ENCODE data around the gene ATP2B3. TPM values are rescaled to one million over a fixed set of nuclear protein-coding genes. Genes with fewer than 3 reads are reported as not detected.

ATP2B3 gene
- total RNA-seq, 4 donors from 2014 or later: not detected

- DNase-seq (ENCODE audit: low spot score) (no peak), ATAC-seq (ENCODE audit: low FRiP score) (no peak)
- no peak for TF ChIP-seq CTCF (IDR thresholded peaks at IDR 0.05)
Observed at GRCh38 chrX:153573984-153574383, 56.5 kb downstream of the ATP2B3 start.

GRCh38 chrX:153576239-153576870 lies 58.9 kb downstream of the ATP2B3 start:
- DNase-seq (ENCODE audit: low spot score): no peak
- TF ChIP-seq CTCF (IDR thresholded peaks at IDR 0.05): no peak
- ATAC-seq (ENCODE audit: low FRiP score): no peak

- DNase-seq (ENCODE audit: low spot score) (no peak), ATAC-seq (ENCODE audit: low FRiP score) (no peak)
- TF ChIP-seq CTCF (IDR thresholded peaks at IDR 0.05): no peak
Observed at GRCh38 chrX:153576961-153577360, 59.5 kb downstream of the ATP2B3 start.

DNA sequence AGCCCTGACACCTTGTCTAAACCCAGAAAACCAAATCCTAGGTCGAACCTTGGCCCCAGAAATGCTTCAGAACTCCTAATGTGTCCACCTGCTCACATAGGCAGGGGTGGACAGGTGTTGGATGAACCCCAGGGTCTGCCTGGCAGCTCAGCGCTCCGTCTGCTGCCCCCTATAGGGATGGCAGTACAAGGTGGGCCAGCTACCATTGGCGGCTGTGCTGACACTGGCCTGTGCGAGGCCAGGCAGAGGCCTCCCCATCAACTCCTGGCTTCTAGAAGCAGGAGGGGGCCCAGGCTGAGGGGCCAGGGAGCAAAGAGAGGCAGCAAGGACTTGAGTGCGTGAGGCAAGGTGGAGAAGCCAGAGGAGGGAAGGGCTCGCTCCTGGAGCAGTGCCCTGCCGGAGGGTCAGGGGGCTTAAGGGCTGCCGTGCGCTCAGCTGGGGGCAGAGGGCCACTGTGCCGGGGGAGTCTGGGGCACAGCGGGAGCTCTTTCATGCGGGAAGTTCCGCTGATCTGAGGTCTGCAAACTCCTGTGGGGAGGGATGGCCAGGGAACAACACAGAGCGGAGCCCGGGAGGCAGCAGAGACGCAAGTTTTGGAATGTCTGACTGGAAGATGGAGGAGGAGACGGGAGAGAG lies 60.9 kb downstream of the ATP2B3 start:
- TF ChIP-seq CTCF (IDR thresholded peaks at IDR 0.05): no peak
- no peak for ATAC-seq (ENCODE audit: low FRiP score)
- no peak for DNase-seq (ENCODE audit: low spot score)

DNA sequence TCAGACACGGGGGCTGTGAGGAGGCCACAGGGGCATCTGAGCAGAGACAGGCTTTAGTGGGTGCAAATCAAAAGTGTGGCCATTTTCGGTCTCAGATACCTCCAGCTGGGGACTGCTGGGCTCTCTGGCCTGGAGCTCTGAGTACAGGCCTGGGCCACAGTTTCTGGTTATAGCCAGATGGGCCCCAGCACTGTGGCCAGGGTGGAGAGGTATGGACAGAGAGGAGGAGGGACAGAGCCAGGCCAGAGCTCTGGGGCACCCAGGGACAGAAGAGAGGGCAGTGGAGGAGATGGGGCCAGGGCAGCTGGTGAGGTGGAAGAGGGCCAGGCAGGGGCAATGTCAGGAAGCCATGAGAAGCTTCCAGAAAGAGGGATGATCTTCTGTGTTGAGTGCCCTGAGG lies 61.4 kb downstream of the ATP2B3 start:
- no peak for ATAC-seq (ENCODE audit: low FRiP score)
- no peak for DNase-seq (ENCODE audit: low spot score)

GRCh38 chrX:153580700-153581386 lies 63.4 kb downstream of the ATP2B3 start:
- no peak for TF ChIP-seq CTCF (IDR thresholded peaks at IDR 0.05)
- DNase-seq (ENCODE audit: low spot score) (no peak), ATAC-seq (ENCODE audit: low FRiP score) (no peak)

More for the DNA sequence above, 61.4 kb downstream of the ATP2B3 start:
- no peak for TF ChIP-seq CTCF (IDR thresholded peaks at IDR 0.05)
